Hippocampal formation (tissue), 2 donors: ENCODE results near the gene ERO1A.

Experiments
- DNase-seq, 2 donors: peaks; one replicate each; lab custom pipeline; 2025; lab: John Stamatoyannopoulos, UW

The ERO1A gene

DNA sequence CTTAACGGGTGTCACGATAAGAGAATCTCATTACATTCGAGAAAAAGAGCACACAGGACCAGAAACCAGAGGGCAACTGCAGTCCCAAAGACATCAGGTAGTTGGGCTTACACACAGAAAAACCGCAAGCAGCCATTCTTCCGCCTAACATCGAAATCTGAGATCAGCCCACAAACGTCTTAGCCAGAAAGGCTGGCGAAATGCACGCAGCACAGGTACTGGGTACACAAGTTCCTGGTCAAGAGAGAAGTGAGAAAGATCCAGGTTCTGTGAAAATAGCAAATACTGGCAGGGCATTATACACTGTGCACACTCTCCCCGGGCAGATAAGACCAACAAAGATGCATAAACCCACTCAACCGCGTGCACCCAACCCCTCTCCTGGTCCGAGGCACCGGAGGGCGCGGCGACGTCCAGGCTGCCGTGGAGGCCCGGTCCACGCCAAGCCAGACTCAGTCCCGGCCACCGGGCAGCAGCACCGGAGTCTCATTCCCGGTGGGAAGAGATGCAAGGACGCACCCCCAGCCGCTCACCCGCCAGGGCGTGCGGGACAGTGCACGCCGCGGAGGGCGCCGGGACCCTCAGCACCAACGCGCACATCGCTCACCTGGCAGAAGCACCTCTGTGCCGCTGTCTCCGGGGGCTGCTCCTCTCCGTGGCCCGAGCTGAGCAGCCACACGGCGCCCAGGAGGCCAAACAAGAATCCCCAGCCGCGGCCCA, 437 bp downstream of the ERO1A start:
- peak in 1 of 2 donors; percentile 58 for DNase-seq

DNA sequence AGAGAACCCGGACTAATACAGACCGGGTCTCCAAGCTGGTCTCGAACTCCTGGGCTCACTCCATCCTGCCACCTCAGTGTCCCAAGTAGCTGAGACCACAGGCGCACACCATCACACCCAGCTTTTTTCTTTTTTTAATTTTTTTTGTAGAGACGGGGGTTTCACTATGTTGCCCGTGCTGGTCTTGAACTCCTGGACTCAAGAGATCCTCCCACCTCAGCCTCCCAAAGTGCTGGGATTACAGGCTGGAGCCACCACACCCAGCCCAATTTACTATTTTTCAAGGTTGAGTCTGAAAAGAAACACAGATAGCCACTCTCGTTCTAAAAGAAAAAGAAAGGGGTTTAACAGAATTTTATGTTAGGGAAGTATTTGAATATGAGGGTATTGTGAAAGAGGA, 1.8 kb downstream of the ERO1A start:
- no peak for DNase-seq

DNA sequence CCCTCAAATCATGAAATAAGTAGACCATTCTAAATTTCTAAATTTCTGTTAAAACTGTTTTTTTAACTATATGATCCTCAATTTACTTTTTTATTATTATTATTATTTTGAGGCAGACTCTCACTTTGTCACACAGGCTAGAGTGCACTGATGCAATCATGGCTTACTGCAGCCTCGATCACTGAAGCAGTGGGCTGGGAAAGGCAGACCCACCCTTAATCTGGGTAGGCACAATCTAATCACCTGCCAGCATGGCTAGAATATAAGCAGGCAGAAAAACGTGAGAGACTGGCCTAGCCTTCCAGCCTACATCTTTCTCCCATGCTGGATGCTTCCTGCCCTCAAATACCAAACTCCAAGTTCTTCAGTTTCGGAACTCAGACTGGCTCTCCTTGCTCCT, 2.3 kb downstream of the ERO1A start:
- DNase-seq, result no peak

DNA sequence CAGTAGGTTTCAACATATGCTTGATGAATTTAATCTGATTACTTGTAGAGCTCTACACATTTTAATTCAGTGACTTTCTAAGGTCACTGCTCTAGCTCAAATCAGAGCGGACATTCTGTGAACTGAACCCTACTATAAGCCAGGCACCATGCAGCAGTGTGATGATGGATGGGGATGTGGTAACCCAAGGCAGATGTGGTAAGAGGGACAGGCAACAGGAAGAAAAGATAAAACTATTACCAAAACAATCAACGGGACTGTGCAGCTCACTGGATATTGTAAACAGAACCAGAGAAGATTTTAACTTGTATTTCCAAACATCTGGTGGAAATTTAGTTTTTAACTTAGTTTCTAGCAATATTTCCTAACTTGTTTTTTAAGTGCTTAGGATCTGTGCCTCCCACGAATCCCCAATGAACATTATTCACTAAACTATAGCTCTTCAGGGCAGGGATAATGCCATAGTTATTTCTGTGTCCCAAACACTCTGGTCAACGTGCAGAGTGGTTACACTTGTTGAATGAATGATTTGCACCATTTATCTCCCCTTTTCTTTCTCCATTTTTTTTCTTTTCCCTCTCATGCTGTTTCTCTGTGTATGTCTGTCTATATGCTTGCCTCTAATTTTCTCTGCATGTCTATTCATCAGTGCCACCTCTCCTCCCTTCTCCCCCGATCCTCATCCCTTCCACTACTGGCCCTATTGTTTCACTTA, 3.0 kb downstream of the ERO1A start:
- DNase-seq, result no peak

DNA sequence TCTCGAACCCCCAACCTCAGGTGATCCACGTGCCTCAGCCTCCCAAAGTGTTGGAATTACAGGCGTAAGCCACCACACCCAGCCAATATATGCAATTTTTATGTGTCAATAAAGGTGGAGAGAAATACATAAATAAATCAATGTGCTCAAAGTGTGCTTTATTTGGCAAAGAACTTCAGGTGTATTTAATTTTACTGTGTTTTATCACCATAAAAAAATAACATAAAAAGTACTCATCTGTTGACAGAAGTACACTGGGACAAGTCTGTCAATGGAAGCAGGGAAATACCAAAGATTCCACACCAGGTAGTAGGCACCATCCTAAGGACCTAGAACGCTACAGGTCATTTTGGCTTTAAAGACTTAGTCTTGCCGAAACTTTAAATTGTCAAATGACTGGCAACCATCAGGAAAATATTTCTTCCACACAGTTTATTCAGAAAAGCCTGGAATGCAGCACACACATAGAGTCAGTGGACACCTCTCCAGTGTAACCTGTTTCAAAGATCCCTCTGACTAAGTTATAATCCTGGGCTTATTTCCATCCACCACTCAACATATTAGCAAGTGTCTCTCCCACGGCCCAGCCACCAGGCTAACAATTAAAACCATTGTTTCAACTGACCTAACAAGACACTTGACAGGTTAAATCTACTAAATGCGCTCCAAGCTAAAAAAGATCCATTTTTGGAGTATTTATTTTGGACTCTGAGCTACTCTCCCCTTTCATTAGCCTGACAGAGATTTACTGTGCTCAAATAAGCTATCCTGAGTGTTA, 4.2 kb downstream of the ERO1A start:
- no peak for DNase-seq

DNA sequence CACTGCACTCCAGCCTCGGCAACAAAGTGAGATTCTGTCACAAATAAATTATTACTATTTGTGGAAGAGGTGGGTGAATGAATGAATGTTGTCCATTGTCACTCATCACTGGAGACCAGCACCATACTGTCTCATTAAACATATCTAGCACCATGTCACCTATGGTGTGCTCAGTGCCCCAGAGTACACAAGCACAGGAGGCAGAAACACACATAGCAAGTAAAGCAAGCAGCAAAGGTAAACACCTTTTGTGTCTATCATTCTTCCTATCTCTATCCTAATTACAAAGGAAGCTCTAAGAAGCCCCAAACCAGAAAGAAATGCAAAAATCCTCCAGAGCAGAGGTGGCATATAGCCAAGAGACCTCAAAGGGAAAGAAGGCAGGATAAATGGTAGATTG, 9.2 kb downstream of the ERO1A start:
- DNase-seq, result no peak

DNA sequence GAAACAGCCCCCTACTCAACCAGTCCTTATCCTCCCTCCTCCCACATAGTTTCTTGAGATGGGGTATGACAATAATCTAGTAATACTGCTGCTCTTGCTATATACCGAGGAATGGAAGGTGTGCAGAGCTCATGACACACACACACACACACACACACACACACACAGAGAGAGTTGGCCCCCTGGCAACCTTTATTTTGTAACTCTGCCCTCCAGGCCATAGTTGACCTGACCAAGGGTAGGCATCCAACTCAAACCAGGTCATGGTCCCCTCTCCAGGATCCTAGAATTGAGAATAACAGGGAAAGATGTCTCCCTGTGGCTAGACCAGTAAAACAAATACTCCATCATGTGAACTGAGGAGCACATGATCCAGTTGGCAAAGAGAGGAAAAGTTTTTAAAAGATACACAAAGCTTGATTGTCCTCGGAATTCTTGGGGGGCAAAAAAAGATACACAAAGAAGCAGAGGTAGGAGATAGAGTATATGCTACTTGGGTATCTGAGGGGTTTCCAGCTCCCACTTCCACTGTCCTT, 11.3 kb downstream of the ERO1A start:
- DNase-seq, result no peak

DNA sequence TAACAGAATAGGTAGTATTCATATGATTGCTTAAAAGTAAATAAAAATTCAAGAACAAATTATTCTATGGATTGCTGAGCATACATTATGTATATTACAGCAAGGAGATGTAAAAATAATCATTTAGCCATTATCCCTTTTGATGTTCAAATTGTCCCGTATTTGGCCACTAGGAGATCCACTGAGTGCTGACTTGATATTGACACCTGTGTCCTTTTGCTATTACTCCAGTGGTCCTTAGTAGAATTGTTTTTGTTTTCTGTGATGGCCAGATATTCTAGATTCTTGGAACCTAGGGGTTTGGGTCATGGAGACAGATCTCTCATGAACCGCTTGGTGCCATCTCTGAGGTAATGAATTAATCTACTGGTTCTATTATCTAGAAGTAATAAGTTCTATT, 16.8 kb downstream of the ERO1A start:
- no peak for DNase-seq

DNA sequence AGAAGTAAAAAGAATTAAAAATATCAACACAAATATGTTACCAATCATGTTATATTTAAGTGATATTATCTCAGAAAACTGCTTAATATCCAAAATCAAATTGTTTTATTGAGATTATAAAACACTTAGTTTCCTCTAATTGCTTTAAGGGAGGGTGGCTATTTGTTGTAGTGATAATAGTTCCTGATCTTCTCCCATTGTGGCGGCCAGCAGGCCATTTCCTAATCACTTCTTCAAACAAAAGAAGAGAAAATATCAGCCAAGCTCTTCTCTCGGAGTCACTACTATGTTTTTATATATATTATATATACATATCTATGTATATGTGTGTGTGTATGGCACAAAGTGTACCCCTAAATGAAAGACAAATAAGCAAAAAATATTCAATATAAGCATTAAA, 31.5 kb downstream of the ERO1A start:
- no peak for DNase-seq

DNA sequence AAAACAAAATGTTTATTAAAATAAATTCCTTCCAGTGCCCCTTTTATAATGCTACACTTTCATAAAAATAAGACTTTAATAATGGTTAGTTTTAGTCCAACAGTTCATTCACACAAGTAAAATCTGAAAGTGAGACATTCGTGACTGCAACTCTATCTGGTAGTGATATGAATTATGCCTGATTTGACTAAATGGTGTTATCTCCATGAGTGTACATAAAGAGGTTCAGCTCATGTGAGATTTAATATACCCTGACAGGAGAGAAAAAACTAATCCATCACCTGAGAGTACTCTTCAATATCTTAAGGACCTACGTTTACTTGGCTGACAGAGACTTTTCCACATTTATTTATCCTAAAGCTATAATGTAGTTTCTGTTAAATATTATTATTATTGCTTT, 34.0 kb downstream of the ERO1A start:
- DNase-seq, result no peak

DNA sequence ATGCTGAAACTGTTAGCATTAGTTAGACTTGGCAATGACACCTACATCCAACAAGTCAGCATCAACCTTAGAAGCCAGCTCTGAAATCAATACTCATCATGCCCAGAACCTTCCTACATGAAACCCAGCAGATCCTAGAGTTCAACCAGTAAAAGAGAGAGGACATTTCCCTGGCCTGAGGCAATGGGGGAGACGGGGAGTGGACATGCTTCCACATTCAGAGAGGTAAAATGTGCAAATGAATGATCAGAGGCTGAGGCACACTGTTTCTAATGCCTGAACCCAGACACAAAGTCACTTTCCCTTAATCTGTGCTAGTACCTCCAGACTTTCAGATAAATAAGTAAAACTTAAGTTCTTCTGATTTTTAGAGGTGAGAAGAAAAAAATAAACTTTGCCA, 34.5 kb downstream of the ERO1A start:
- no peak for DNase-seq

DNA sequence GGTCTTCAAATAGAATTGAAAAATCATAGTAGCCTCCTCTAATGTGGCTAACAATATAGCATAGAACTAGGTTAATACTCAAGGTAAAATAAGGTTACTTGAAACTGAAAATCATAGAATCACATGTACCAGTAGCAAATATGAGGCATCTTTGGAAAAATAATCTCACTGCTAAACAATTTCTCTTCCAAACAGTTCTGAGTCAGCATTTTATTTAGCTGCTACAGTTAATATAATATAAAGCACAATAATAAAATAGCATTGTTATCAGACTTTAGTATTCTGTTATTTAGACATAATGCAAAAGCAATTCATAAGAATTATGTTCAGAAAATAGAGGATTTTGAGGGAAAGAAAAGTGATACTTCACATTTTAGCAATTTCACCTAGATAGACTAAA, 35.0 kb downstream of the ERO1A start:
- no peak for DNase-seq

DNA sequence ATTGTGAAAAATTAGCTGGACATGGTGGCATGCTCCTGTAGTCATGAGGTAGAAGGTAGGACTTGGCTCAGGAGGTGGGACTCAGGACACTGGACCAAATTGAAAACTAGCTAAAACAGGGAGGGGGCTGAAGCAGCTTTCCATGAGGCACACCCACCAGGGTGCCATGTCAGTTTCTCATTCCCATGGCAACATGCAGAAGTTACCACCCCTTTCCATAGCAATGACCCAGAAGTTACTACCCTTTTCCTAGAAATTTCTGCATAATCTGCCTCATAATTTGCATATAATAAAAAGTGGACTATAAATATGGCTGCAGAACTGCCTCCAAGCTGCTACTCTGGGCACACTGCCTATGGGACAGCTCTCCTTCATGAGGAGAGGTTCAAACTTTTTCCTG, 38.5 kb downstream of the ERO1A start:
- no peak for DNase-seq

DNA sequence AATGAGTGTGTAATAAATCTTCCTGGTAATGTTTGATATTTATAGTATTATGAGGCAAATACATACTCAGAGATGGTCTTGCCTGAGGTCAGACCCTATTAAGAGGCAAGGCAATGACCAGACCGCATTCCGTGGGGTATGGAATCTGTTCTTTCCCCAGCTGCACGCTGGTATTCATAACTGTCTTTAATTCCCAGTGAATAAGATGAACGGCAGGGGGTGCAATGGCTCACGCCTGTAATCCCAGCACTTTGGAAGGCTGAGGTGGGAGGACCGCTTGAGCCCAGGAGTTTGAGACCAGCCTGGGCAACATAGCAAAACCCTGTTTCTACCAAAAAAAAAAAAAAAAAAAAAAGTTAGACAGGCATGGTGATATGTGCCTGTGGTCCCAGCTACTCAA, 44.6 kb downstream of the ERO1A start:
- no peak for DNase-seq

DNA sequence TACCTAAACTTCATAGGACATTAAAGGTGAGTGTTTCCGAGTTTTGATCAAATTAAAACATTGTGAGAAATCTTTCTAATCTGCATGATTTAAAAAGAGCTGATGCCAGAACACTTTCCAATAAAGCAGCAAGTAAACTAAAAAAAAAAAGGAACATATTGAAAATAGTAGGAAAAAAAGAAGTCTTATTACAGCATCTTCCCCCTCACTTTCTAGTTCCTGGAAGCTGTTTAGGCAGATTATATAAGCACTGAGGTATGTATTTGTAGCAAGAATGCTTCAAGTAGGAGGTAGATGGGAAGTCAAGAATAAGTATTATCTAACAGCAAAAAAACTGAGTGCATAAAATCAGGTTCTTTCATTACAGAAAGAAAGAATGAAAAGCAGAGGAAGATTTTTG, 45.8 kb downstream of the ERO1A start:
- peak in 1 of 2 donors; percentile 59 for DNase-seq

DNA sequence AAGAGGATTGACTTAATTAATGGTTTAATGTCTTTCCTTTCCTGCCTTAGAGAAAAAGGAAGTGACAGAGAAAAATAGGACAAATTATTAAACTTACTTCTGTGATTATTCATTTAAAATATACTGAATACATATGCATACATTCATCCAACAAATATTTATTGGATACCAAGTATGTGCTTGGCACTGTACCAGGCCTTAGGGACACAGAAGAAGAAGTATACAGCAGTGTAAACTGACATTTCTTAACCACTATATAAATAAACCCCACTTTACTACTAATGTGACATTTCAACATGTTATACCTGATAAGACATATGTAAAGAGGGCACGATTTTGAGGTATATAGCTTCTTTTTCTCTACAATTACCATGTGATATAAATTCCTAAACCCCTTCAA, 53.6 kb downstream of the ERO1A start:
- DNase-seq, result no peak

DNA sequence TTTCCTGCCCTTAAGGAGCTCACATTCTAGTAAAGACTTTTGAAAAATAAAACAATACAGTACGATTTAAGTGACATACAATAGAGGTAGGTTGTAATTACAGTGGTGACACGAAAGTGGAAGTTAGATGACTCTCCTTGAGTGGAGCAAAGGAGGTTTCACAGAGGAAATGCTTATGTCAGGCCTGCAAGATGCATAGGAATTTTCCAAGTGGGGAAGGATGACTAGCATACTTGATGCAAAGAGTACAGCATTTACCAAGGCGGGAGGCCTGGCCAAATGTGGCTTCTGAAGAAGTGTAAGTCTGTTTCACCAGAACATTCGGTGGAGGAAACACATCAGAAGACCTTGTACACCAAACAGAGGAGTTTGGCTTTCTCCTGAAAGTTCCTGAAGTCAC, 55.2 kb downstream of the ERO1A start:
- no peak for DNase-seq

DNA sequence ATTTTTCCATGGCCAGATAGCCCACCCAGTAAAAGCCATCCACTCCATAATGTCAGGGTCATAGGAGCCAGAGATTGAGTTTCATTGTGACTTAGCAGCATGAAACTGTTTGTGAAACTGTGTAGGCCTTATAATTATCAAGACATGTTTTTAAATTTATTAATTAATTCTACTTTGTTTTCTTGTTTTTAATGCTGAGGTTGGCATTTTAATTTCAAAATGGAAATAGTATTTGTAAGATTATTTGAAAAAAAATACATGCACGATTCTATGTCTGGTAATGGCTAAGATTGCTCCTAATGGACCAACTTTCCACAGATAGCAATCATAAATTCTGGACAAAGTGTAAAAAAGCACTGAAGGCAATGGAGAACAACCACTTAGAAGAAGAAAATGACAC, 75.7 kb downstream of the ERO1A start:
- no peak for DNase-seq

DNA sequence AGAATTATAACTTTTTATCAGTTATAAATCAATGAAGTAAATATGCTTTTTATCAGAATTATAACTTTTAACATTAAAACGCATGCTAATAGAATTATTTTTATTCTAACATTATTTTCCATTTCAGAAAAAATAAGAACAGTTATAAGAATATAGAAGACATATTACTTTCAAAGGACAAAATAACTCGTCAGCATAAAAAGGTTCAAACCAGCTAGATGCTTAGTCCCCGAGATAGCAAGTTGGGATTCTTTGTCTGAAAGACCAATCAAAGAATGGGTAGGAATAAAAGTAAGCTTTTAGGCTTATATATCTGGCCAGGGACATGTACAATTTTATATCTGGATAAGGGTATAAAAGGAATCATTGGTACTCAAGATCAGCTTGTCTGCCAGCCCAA, 76.8 kb downstream of the ERO1A start:
- DNase-seq, result no peak

DNA sequence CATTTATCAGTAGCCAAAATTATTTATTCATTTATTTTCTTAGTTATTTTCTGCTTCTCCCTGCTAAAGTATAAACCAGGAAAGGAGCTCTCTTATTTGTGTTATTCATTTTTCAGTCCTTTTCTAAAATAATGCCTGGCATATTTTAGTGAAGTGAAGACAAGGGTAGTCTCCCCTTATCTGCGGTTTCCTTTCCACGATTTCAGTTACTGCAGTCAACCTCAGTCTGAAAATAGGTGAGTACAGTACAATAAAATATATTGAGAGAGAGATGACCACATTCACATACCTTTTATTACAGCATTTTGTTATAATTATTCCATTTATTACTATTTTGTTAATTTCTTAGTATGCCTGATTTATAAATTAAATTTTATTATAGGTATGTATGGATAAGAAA, 85.2 kb downstream of the ERO1A start:
- no peak for DNase-seq

DNA sequence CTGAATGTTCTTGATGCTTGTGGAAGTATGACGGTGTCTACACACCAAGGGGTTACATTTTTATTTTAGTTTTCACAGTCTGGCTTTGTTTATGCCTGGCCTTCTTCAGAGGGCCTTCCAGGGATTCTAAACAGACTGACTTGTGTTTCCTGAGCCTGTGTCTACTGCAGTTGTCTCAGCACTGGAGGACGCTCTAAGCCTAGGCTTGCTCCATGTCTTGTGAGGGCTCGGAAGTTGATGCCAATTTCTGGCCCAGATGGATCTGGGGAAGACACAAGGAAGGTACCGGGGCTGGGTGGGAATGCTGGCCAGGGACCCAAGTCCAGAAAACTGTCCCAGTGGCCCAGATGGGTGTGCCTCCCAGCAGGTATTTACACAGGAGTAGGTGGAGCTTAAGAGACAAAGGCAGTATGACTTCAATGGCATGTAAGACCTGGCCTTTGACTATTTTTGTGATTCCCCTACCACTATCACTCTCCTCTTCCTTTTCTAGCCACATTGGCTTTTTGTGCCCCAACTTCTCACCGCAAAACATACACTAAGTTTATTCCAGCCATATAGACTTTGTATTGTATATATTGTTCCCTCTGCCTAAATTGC, 85.8 kb downstream of the ERO1A start:
- DNase-seq, result no peak

DNA sequence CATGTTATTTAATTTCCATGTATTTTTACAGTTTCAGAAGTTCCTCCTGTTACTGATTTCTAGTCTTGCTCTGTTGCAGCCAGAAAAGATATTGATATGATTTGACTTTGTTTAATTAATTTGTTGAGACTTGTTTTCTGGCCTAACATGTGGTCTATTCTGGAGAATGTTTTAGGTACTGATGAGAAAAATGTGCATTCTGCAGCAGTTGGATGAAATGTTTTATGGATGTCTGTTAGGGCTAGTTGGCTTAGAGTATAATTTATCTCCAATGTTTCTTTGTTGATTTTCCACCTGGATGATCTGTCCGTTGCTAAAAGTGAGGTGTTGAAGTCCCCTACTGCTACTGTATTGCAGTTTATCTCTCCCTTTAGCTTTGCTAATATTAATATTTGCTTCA, 88.3 kb downstream of the ERO1A start:
- DNase-seq, result no peak
